H1 (cell line): ENCODE results near the gene FRMPD4. TPM values are rescaled to one million over a fixed set of nuclear protein-coding genes. Genes with fewer than 3 reads are reported as not detected.
A peak's percentile ranks its signal among the peaks of the same experiment; 100 is the strongest.

ENCODE experiments used
- CTCF ChIA-PET: fragments of 300-600 bp; sonication (Branson Sonifier 250); formaldehyde crosslinking; loops from one replicate; lab custom pipeline; 2021; ENCODE audit not compliant: partially characterized antibody; lab: Charles Lee
- POLR2A ChIA-PET: fragments of 300-600 bp; sonication (Branson Sonifier 250); formaldehyde crosslinking; loops from one replicate; lab custom pipeline; 2021; ENCODE audit warnings: inconsistent platforms; ENCODE audit not compliant: partially characterized antibody; lab: Charles Lee
- DNase-seq, 2 experiments: peaks; one replicate each; pipeline versions ENCODE4 v3.0.0 to v3.0.0-alpha.2; 2010 to 2022; ENCODE audit warnings: low spot score in 2 of 2, low read depth in 1 of 2, mixed read lengths in 1 of 2
- FAIRE-seq: peaks from 2 replicates; lab custom pipeline; 2011; peaks lifted over from hg19 to GRCh38; lab: Jason Lieb, UNC
- H2AFZ ChIP-seq: 2 replicates; pipeline ENCODE4 v1.8.1; 2012; ENCODE audit warnings: low read length, inconsistent platforms
- H2AK5ac ChIP-seq: 2 replicates; pipeline ENCODE4 v1.6.1; 2013; ENCODE audit warnings: low read depth, low read length
- H2BK120ac ChIP-seq: replicated peaks from 2 replicates; pipeline ENCODE3; 2013; ENCODE audit warnings: low read depth, low read length, inconsistent platforms
- H2BK12ac ChIP-seq: 2 replicates; pipeline ENCODE4 v1.6.1; 2013; ENCODE audit warnings: low read depth, low read length
- H2BK15ac ChIP-seq: 2 replicates; pipeline ENCODE4 v1.6.1; 2013; ENCODE audit warnings: low read length
- H2BK20ac ChIP-seq: 2 replicates; pipeline ENCODE4 v1.6.1; 2013; ENCODE audit warnings: low read length
- H2BK5ac ChIP-seq: 2 replicates; pipeline ENCODE4 v1.6.1; 2013; ENCODE audit warnings: low read depth, low read length
- H3K14ac ChIP-seq: 2 replicates; pipeline ENCODE4 v1.6.1; 2013; ENCODE audit warnings: inconsistent platforms; ENCODE audit not compliant: insufficient read length
- H3K18ac ChIP-seq: 2 replicates; pipeline ENCODE4 v1.6.1; 2013; ENCODE audit warnings: low read length; ENCODE audit errors: extremely low read depth
- H3K23ac ChIP-seq: 2 replicates; pipeline ENCODE4 v1.6.1; 2013; ENCODE audit warnings: inconsistent platforms; ENCODE audit not compliant: insufficient read length
- H3K23me2 ChIP-seq: 2 replicates; pipeline ENCODE4 v1.6.1; 2013; ENCODE audit warnings: low read depth, low read length
- H3K27ac ChIP-seq: 2 replicates; pipeline ENCODE4 v1.6.1; 2011; ENCODE audit warnings: low read depth, low read length, inconsistent platforms
- H3K27me3 ChIP-seq, 4 experiments: replicated peaks in 1 of 4; 1 replicate in 1 of 4; 2 replicates in 3 of 4; pipeline versions ENCODE4 v1.6.1 to v1.8.1; 2011 to 2013; ENCODE audit warnings: low read length in 3 of 4, mild to moderate bottlenecking in 3 of 4, inconsistent platforms in 2 of 4, mixed read lengths in 2 of 4, moderate library complexity in 1 of 4; ENCODE audit not compliant: control insufficient read depth in 3 of 4, insufficient read depth in 3 of 4; ENCODE audit errors: extremely low read depth in 1 of 4
- H3K36me3 ChIP-seq, 4 experiments: 2 replicates each; pipeline versions ENCODE4 v1.6.1 to v1.8.1; 2011 to 2013; ENCODE audit warnings: mild to moderate bottlenecking in 4 of 4, low read length in 3 of 4, moderate library complexity in 2 of 4, control low read depth in 1 of 4, inconsistent platforms in 1 of 4; ENCODE audit not compliant: insufficient read depth in 4 of 4, control insufficient read depth in 2 of 4
- H3K4ac ChIP-seq: replicated peaks from 2 replicates; pipeline ENCODE3; 2013; ENCODE audit warnings: low read length, low read depth, mixed read lengths, inconsistent platforms; ENCODE audit not compliant: insufficient read length
- H3K4me1 ChIP-seq, 4 experiments: replicated peaks in 1 of 4; 1 replicate in 1 of 4; 2 replicates in 3 of 4; pipeline versions ENCODE4 v1.6.1 to v1.8.1; 2011 to 2013; ENCODE audit warnings: low read length in 3 of 4, inconsistent platforms in 2 of 4, mixed read lengths in 1 of 4; ENCODE audit not compliant: insufficient read depth in 4 of 4, control insufficient read depth in 3 of 4
- H3K4me2 ChIP-seq, 2 experiments: 2 replicates each; pipeline versions ENCODE4 v1.6.1 to v1.8.1; 2011 to 2013; ENCODE audit warnings: low read depth in 2 of 2, low read length in 2 of 2, control low read depth in 1 of 2, inconsistent platforms in 1 of 2, mild to moderate bottlenecking in 1 of 2; ENCODE audit not compliant: insufficient read depth in 1 of 2
- H3K4me3 ChIP-seq, 4 experiments: fragments of 200-600, 300-600 bp in 1 of 4; sonication (generic), shearing (Covaris generic), sonication (Bioruptor Twin) in 1 of 4; 2 replicates each; pipeline versions ENCODE4 v1.5.1 to v1.8.1; 2011 to 2016; ENCODE audit warnings: low read length in 4 of 4, low read depth in 3 of 4, control low read depth in 2 of 4, inconsistent platforms in 2 of 4, mild to moderate bottlenecking in 2 of 4, mixed read lengths in 1 of 4, moderate library complexity in 1 of 4; ENCODE audit not compliant: insufficient read depth in 2 of 4; ENCODE audit errors: extremely low read depth in 1 of 4
- H3K56ac ChIP-seq: replicated peaks from 2 replicates; pipeline ENCODE3; 2013; ENCODE audit warnings: low read depth, mild to moderate bottlenecking, mixed read lengths, low read length, inconsistent platforms; ENCODE audit not compliant: insufficient read length
- H3K79me1 ChIP-seq: 2 replicates; pipeline ENCODE4 v1.6.1; 2013; ENCODE audit warnings: low read depth, low read length, control low read depth
- H3K79me2 ChIP-seq, 2 experiments: 2 replicates each; pipeline versions ENCODE4 v1.6.1 to v1.8.1; 2012 to 2013; ENCODE audit warnings: low read length in 2 of 2, mild to moderate bottlenecking in 2 of 2, inconsistent platforms in 1 of 2; ENCODE audit not compliant: insufficient read depth in 2 of 2, control insufficient read depth in 1 of 2
- H3K9ac ChIP-seq, 4 experiments: replicated peaks in 1 of 4; 1 replicate in 1 of 4; 2 replicates in 3 of 4; pipeline versions ENCODE4 v1.6.1 to v1.8.1; 2011 to 2013; ENCODE audit warnings: low read depth in 3 of 4, low read length in 3 of 4, control low read depth in 2 of 4, mild to moderate bottlenecking in 2 of 4, moderate library complexity in 2 of 4, inconsistent platforms in 1 of 4; ENCODE audit errors: extremely low read depth in 1 of 4
- H3K9me3 ChIP-seq, 2 experiments: 2 replicates each; pipeline versions ENCODE4 v1.6.1 to v1.8.1; 2012 to 2013; ENCODE audit warnings: mild to moderate bottlenecking in 2 of 2, moderate library complexity in 2 of 2, control low read depth in 1 of 2, inconsistent platforms in 1 of 2, low read depth in 1 of 2, low read length in 1 of 2, mixed read lengths in 1 of 2; ENCODE audit not compliant: insufficient read depth in 2 of 2
- H4K20me1 ChIP-seq, 2 experiments: replicated peaks in 1 of 2; 2 replicates each; pipeline versions ENCODE3 to v1.8.1; 2011 to 2013; ENCODE audit warnings: inconsistent platforms in 2 of 2, low read length in 2 of 2, mild to moderate bottlenecking in 1 of 2; ENCODE audit not compliant: insufficient read depth in 2 of 2, control insufficient read depth in 1 of 2
- H4K5ac ChIP-seq: 2 replicates; pipeline ENCODE4 v1.6.1; 2013; ENCODE audit warnings: low read length, low read depth, mixed read lengths, inconsistent platforms; ENCODE audit not compliant: insufficient read length
- H4K8ac ChIP-seq: 2 replicates; pipeline ENCODE4 v1.8.0; 2013; ENCODE audit warnings: mild to moderate bottlenecking, moderate library complexity, low read length, inconsistent platforms; ENCODE audit not compliant: insufficient read depth; ENCODE audit errors: extremely low read depth
- H4K91ac ChIP-seq: replicated peaks from 2 replicates; pipeline ENCODE3; 2013; ENCODE audit warnings: low read length, mixed read lengths, inconsistent platforms; ENCODE audit not compliant: insufficient read length
- EZH2 ChIP-seq: fragments of 200-600 bp; sonication (generic); IDR thresholded peaks from 2 replicates; pipeline ENCODE4 v1.7.1; 2012; ENCODE audit warnings: low read depth, mild to moderate bottlenecking, moderate library complexity, low read length, inconsistent platforms; ENCODE audit not compliant: severe bottlenecking
- HDAC2 ChIP-seq, 2 experiments: fragments of 300-600 bp in 1 of 2; sonication (generic) in 1 of 2; IDR thresholded peaks; 2 replicates each; pipeline ENCODE4 v1.6.1; 2011 to 2012; ENCODE audit warnings: low read depth in 2 of 2, low read length in 2 of 2, mild to moderate bottlenecking in 2 of 2, moderate library complexity in 2 of 2, borderline replicate concordance in 1 of 2, inconsistent platforms in 1 of 2
- HDAC6 ChIP-seq: IDR thresholded peaks from one replicate; pipeline ENCODE4 v1.7.1; 2012; ENCODE audit warnings: low read depth, mild to moderate bottlenecking, inconsistent platforms, low read length, moderate library complexity
- MAFK ChIP-seq: IDR thresholded peaks from 2 replicates; pipeline ENCODE4 v1.6.1; 2012; ENCODE audit warnings: low read depth, mild to moderate bottlenecking, improper control_type of control experiment, low read length
- RXRA ChIP-seq: IDR thresholded peaks from 2 replicates; pipeline ENCODE4 v1.6.1; 2011; ENCODE audit warnings: low read depth, mild to moderate bottlenecking, low read length, moderate library complexity; ENCODE audit not compliant: insufficient read depth
- TCF12 ChIP-seq: IDR thresholded peaks from 2 replicates; pipeline ENCODE4 v1.6.1; 2011; ENCODE audit warnings: low read depth, mild to moderate bottlenecking, low read length
- WGBS, 2 experiments: shearing (Covaris generic) in 1 of 2; methylation state at CpG; one replicate each; pipeline versions ENCODE4 v1.1.6 to v1.1.7; 2013 to 2015; ENCODE audit warnings: low lambda C conversion rate in 2 of 2, mixed read lengths in 2 of 2, inconsistent platforms in 1 of 2, low coverage in 1 of 2, missing lambda C conversion rate in 1 of 2; ENCODE audit not compliant: insufficient replicate concordance in 2 of 2, insufficient coverage in 1 of 2, insufficient read length in 1 of 2; ENCODE audit errors: extremely low coverage in 1 of 2, missing lambda C conversion rate in 1 of 2; 5-methylcytosine and 5-hydroxymethylcytosine counted together
- polyA plus RNA-seq, 7 experiments: library from polyadenylated mRNA; depleted of rRNA in 3 of 7; stranded (reverse) in 5 of 7; unstranded in 2 of 7; fragments of >200 nt in 5 of 7; fragments of 200-250 nt in 2 of 7; gene quantifications; 1 replicate in 5 of 7; 2 replicates in 1 of 7; 4 replicates in 1 of 7; pipeline versions ENCODE4 v1.2.1 to v1.2.3, GENCODE V29; 2011 to 2013; ENCODE audit warnings: missing spikeins in 2 of 7, mixed read lengths in 2 of 7
- total RNA-seq: library from RNA; stranded (reverse); fragmentation: NEBNext Ultra II Directional; extraction: Animal tissue kit (Norgen Biotek cat#: 25700); gene quantifications from 2 replicates; pipeline ENCODE4 v1.2.1, GENCODE V29; 2021
- TF ChIP-seq, protein P1 (sequence below): IDR thresholded peaks from 2 replicates; pipeline ENCODE4 v1.6.1; 2011; ENCODE audit warnings: low read depth, mild to moderate bottlenecking, low read length; ENCODE audit not compliant: insufficient read depth

Gene FRMPD4
- total and polyA plus RNA-seq, 2 of the 8 experiments (the other 6 are each of a cell fraction or from before 2014, with no cell fraction given): 0.02 to 0.37 TPM

DNA sequence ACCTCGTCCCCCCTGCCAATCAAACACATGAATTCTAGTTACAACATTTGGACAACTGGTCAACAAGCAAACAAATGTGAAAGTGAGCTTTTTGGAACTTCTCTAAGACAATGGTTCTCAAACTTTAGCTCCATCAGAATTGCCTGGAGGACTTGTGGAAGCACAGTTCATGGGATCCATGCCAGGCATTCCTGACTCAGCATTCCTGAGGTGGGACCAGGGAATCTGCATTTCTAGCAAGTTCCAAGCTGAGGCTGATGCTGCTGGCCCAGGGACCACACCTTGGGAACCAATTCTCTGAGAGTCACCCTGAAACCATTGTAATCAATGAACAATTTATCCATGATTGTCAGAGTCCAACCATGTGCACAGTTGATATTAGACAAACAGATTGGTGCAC, 609.2 kb downstream of the FRMPD4 start:
- no peaks in the 10 kb centered on the region for H3K79me1 ChIP-seq
- no peak overlapping the region for H3K14ac ChIP-seq
- H2BK20ac ChIP-seq: no peak overlapping the region
- H2AK5ac ChIP-seq: no peak overlapping the region
- no peaks in the 10 kb centered on the region for H3K23me2 ChIP-seq
- H3K18ac ChIP-seq: no peak overlapping the region
- TF ChIP-seq HDAC2 (IDR thresholded peaks at IDR 0.05; ENCODE audit: borderline replicate concordance in 1 of 2, low read depth in 2 of 2, low read length in 2 of 2) (no peak), TCF12 (no peak), MAFK (peak; percentile 29; the same call in 1 of the 2 replicates), EZH2 (no peak), RXRA (no peak), HDAC6 (no peak)
- TF ChIP-seq, protein P1, sequence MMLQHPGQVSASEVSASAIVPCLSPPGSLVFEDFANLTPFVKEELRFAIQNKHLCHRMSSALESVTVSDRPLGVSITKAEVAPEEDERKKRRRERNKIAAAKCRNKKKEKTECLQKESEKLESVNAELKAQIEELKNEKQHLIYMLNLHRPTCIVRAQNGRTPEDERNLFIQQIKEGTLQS: no peak
- no peak overlapping the region for H2BK120ac ChIP-seq
- ChIA-PET CTCF (interaction anchor here (1.9 kb wide), 2 partner anchors 23 to 46 kb away, joined by 5 to 11 read pairs; no protein-coding TSS in a partner anchor), POLR2A (no interaction called here)
- no peaks in the 10 kb centered on the region for H3K27me3 ChIP-seq
- FAIRE-seq: no peak
- no peak overlapping the region for H2BK15ac ChIP-seq
- no peaks in the 10 kb centered on the region for H3K4me1 ChIP-seq
- DNase-seq: no peak
- no peak overlapping the region for H4K5ac ChIP-seq
- no peak overlapping the region for H3K4me2 ChIP-seq
- WGBS, 2 experiments: 63% methylated on average over 1 of the region's 1 CpG; no CpG with 5 or more reads in 1 of the 2 experiments
- H3K36me3 ChIP-seq: no peaks in the 10 kb centered on the region
- H3K79me2 ChIP-seq: no peaks in the 10 kb centered on the region
- no peak overlapping the region for H2BK12ac ChIP-seq
- H4K20me1 ChIP-seq: no peaks in the 10 kb centered on the region
- H3K4ac ChIP-seq: no peak overlapping the region
- H3K23ac ChIP-seq: no peak overlapping the region
- no peak overlapping the region for H3K4me3 ChIP-seq
- no peak overlapping the region for H4K91ac ChIP-seq
- H3K56ac ChIP-seq: no peak overlapping the region
- H2AFZ ChIP-seq: no peak overlapping the region
- no peak overlapping the region for H3K9ac ChIP-seq
- H2BK5ac ChIP-seq: no peak overlapping the region
- no peak overlapping the region for H3K27ac ChIP-seq
- H4K8ac ChIP-seq: no peak overlapping the region
- H3K9me3 ChIP-seq: no peaks in the 10 kb centered on the region
